Measurements from ENCODE around the gene SH2D5. TPM values are rescaled to one million over a fixed set of nuclear protein-coding genes. Genes with fewer than 3 reads are reported as not detected.

Gene SH2D5
- total RNA-seq, result under 1 TPM in 3 of 6 donors, not detected in 3; 0.13 to 0.46 (median 0.40) TPM

DNA sequence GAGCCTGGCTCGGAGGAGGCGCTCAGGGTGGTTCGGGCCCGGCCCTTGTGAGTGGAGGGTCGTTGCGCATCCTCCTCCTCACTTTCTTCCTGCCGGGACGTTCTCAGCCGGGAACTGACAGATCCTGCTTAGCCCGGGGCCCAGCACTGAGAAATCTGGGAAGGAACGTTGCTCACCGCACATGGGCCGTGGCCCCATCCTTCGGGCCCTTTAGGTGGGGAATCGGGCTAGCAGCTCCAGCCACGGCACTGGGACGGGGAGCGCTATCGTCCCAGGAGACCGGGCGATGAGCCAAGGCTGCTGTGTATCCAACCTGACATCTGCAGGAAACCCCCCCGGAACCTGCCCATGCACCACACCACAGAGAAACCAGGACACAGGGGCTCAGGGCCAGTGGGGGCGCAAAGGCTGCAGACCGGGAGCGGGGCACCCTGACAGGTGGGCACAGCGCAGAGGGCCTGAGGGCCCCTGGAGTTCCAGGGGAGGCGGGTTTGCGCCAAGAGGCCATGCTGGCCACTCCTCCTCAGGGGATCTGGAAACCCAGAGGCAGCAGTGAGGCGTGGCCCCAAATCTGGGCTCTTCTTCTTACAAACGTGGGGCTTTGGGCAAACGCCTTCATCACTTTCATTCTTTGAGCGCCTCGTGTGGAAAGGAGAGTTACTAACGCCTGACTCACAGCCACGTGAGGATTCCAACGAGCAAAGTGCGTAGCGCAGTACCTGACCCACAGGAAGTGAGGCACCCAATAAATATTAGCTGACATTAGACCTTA, at the start of gene SH2D5:
Gene SH2D5 (minus strand): TSS at position 116 of the 772 bp plus-strand sequence. CDS start 4,659 bp downstream, outside the sequence.
- Histone ChIP-seq H3K36me3 (peaks cover 0 to 9% (median 2%) of the 10 kb centered on the region in 4 donors), H3K9me3 (no peaks in the 10 kb centered on the region), H3K4me1 (peaks cover 22 to 28% (median 24%) of the 10 kb centered on the region in 4 donors), H3K4me3 (peak within 1 kb of the TSS; percentile 40 to 70 (median 61)), H3K27ac (peak within 1 kb of the TSS in 3 of 4 donors; percentile 28 to 53 (median 48)), H3K27me3 (peaks cover 0 to 26% (median 16%) of the 10 kb centered on the region in 4 donors)
- ATAC-seq (ENCODE audit: low FRiP score in 2 of 2) (peak; percentile 82 to 90), DNase-seq (peak; percentile 83 to 90)
- WGBS, 2 donors, result 1% methylated on average over 22 to 31 of the region's 38 CpGs
- TF ChIP-seq POLR2A (IDR thresholded peaks at IDR 0.05) (no peak), POLR2AphosphoS5 (IDR thresholded peaks at IDR 0.05) (peak in 1 of 2 donors; percentile 62), EP300 (IDR thresholded peaks at IDR 0.05) (peak in 1 of 4 donors; percentile 82)
- TF ChIP-seq, protein P1, sequence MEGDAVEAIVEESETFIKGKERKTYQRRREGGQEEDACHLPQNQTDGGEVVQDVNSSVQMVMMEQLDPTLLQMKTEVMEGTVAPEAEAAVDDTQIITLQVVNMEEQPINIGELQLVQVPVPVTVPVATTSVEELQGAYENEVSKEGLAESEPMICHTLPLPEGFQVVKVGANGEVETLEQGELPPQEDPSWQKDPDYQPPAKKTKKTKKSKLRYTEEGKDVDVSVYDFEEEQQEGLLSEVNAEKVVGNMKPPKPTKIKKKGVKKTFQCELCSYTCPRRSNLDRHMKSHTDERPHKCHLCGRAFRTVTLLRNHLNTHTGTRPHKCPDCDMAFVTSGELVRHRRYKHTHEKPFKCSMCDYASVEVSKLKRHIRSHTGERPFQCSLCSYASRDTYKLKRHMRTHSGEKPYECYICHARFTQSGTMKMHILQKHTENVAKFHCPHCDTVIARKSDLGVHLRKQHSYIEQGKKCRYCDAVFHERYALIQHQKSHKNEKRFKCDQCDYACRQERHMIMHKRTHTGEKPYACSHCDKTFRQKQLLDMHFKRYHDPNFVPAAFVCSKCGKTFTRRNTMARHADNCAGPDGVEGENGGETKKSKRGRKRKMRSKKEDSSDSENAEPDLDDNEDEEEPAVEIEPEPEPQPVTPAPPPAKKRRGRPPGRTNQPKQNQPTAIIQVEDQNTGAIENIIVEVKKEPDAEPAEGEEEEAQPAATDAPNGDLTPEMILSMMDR (IDR thresholded peaks at IDR 0.05), result peak in 5 of 6 experiments; percentile 12 to 28 (median 17)

DNA sequence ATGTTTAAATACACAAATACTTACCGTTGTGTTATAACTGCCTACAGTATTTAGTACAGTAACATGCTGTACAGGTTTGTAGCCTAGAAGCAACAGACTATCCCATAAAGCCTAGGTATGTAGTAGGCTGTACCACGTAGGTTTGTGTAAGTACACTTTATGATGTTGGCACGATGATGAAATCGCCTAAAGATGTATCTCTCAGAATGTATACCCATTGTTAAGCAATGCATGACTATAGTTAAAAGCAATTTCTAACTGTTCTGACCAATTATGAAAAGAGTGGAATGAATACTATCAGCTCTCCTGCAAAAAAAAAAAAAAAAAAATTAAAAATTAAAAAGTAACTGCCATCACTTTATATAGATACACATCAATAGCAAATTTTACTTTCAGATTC, 43.2 kb upstream of the SH2D5 start:
- DNase-seq (no peak), ATAC-seq (ENCODE audit: low FRiP score in 2 of 2) (no peak)
- TF ChIP-seq POLR2A (IDR thresholded peaks at IDR 0.05), result no peak
- TF ChIP-seq EP300 (IDR thresholded peaks at IDR 0.05), result no peak
- no peak for TF ChIP-seq POLR2AphosphoS5 (IDR thresholded peaks at IDR 0.05)
- TF ChIP-seq, protein P1 (IDR thresholded peaks at IDR 0.05), result no peak
- Histone ChIP-seq H3K27me3 (no peaks in the 10 kb centered on the region), H3K36me3 (peaks cover 29 to 69% (median 44%) of the 10 kb centered on the region in 4 donors), H3K4me3 (no peak overlapping the region), H3K4me1 (peaks cover 0 to 6% (median 0%) of the 10 kb centered on the region in 4 donors), H3K9me3 (no peaks in the 10 kb centered on the region), H3K27ac (no peak overlapping the region)
- 84 to 86% methylated on average over 4 of the region's 4 CpGs for WGBS, 2 donors

DNA sequence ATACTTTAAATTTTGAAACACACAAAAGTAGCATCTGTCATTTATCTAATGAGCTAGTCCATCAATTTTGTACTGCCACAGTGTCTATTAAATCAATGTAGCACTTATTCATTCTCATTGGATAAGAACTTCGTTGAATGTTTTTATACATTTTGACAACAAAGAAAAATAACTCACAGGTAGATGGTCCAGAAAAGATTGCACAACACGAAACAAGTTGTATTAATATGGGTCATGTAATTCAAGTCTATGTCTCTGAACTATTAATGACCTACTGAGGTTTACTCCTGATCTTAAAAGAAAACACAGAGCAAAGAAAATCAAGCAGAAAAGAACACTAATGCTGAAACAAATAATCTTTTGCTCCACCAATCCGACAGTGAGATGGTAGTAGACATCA, 39.3 kb upstream of the SH2D5 start:
- H3K36me3 ChIP-seq, result peaks cover 52 to 96% (median 72%) of the 10 kb centered on the region in 4 donors

DNA sequence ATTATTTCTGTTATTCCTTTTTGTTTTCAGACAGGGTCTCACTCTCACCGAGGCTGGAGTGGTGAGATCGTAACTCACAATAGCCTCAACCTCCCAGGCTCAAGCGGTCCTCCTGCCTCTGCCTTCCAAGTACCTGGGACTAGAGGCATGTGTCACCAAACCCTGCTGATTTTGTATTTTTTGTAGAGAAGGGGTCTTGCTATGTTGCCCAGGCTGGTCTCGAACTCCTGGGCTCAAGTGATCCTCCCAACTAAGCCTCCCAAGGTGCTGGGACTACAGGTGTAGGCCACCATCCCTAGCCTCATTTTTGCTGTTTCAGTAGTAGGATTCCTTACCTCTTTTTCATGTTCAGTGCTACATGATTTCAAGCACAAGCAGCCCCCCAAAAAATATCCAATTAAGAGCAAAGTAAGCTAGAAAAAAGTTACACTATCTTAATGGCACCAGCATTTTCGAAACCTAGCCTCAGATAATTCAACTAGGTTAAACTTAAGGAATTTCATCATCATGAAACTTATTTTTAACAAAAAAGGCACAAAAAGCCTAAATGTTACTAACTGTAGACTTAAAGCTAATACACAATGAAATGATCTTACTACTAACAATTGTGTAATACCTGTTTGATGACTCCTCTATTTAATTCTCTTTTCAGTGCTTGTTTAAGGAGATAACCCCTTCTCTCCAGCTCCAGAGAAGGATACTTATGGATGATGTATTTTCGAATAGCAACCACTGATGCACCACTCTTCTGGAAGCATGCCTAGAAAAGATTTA, 38.0 kb upstream of the SH2D5 start:
- DNase-seq, result no peak
- TF ChIP-seq, protein P1 (IDR thresholded peaks at IDR 0.05), result no peak
- TF ChIP-seq POLR2A (IDR thresholded peaks at IDR 0.05) (no peak), POLR2AphosphoS5 (IDR thresholded peaks at IDR 0.05) (no peak), EP300 (IDR thresholded peaks at IDR 0.05) (no peak)
- no peaks in the 10 kb centered on the region for H3K27me3 ChIP-seq
- H3K27ac ChIP-seq, result no peak overlapping the region
- no peak for ATAC-seq (ENCODE audit: low FRiP score in 2 of 2)
- H3K36me3 ChIP-seq, result peaks cover 53 to 100% (median 79%) of the 10 kb centered on the region in 4 donors
- no peak overlapping the region for H3K4me3 ChIP-seq
- H3K4me1 ChIP-seq, result no peaks in the 10 kb centered on the region
- WGBS, 2 donors, result 95 to 96% methylated on average over 6 of the region's 6 CpGs
- no peaks in the 10 kb centered on the region for H3K9me3 ChIP-seq

More for the DNA sequence above, 39.3 kb upstream of the SH2D5 start:
- H3K9me3 ChIP-seq, result no peaks in the 10 kb centered on the region
- WGBS, 2 donors, result 90 to 91% methylated on average over 3 of the region's 3 CpGs
- DNase-seq, result no peak
- no peak overlapping the region for H3K27ac ChIP-seq
- H3K4me3 ChIP-seq, result no peak overlapping the region
- ATAC-seq (ENCODE audit: low FRiP score in 2 of 2), result no peak
- H3K4me1 ChIP-seq, result no peaks in the 10 kb centered on the region
- no peaks in the 10 kb centered on the region for H3K27me3 ChIP-seq
- TF ChIP-seq EP300 (IDR thresholded peaks at IDR 0.05), result no peak
- TF ChIP-seq, protein P1 (IDR thresholded peaks at IDR 0.05), result no peak
- TF ChIP-seq POLR2A (IDR thresholded peaks at IDR 0.05), result no peak
- TF ChIP-seq POLR2AphosphoS5 (IDR thresholded peaks at IDR 0.05), result no peak
